GM18505 (cell line): Measurements from ENCODE around the gene TTC24.
"Not testable (repeated sequence)": the region's sequence is repeated elsewhere in the genome, so short reads cannot be mapped to it uniquely, and the experiment has no call there.

Experiments
- ATAC-seq: cut with Tn5 transposase; IDR thresholded peaks from one replicate; pipeline ENCODE4 v1.9.1; 2021; ENCODE audit not compliant: unreplicated experiment
- POLR2A ChIP-seq: IDR thresholded peaks from 4 replicates; pipeline ENCODE4 v1.6.1; 2011; ENCODE audit warnings: borderline replicate concordance; ENCODE audit not compliant: insufficient read depth, insufficient read length; ENCODE audit errors: extremely low read depth

Gene TTC24

GRCh38 chr1:156549831-156550230 is 29.7 kb upstream of the TTC24 start:
- no peak for TF ChIP-seq POLR2A
- no peak for ATAC-seq

GRCh38 chr1:156550346-156550745 is 29.2 kb upstream of the TTC24 start:
- TF ChIP-seq POLR2A = no peak
- ATAC-seq = no peak

GRCh38 chr1:156551066-156551643 is 28.4 kb upstream of the TTC24 start:
- no peak for TF ChIP-seq POLR2A
- ATAC-seq = no peak

- TF ChIP-seq POLR2A = no peak
- no peak for ATAC-seq
These were observed 27.7 kb upstream of the TTC24 start for GRCh38 chr1:156551869-156552268.

GRCh38 chr1:156552518-156552917 is 27.0 kb upstream of the TTC24 start:
- no peak for TF ChIP-seq POLR2A
- no peak for ATAC-seq

- ATAC-seq = not testable (repeated sequence)
These were observed 26.6 kb upstream of the TTC24 start for GRCh38 chr1:156552937-156553336.

GRCh38 chr1:156553860-156554485 is 25.6 kb upstream of the TTC24 start:
- no peak for ATAC-seq
- TF ChIP-seq POLR2A = no peak

GRCh38 chr1:156554971-156555370 is 24.6 kb upstream of the TTC24 start:
- no peak for TF ChIP-seq POLR2A
- ATAC-seq = no peak

- TF ChIP-seq POLR2A = no peak
- ATAC-seq = no peak
These were observed 23.8 kb upstream of the TTC24 start for GRCh38 chr1:156555715-156556114.

- ATAC-seq = no peak
- no peak for TF ChIP-seq POLR2A
These were observed 23.2 kb upstream of the TTC24 start for GRCh38 chr1:156556354-156556753.

- no peak for TF ChIP-seq POLR2A
- no peak for ATAC-seq
These were observed 20.3 kb upstream of the TTC24 start for GRCh38 chr1:156559086-156559796.

- TF ChIP-seq POLR2A = no peak
- no peak for ATAC-seq
These were observed 19.6 kb upstream of the TTC24 start for GRCh38 chr1:156559797-156560385.

- ATAC-seq = no peak
- TF ChIP-seq POLR2A = no peak
These were observed 18.8 kb upstream of the TTC24 start for GRCh38 chr1:156560585-156561163.
